HG02759 (cell line): Measurements from ENCODE around the gene KPNA3.
"Not testable (repeated sequence)": the region's sequence is repeated elsewhere in the genome, so short reads cannot be mapped to it uniquely, and the experiment has no call there.

Experiments used
- ATAC-seq: cut with Tn5 transposase; IDR thresholded peaks from one replicate; pipeline ENCODE4 v1.9.1; 2021; ENCODE audit warnings: mild to moderate bottlenecking, moderate library complexity; ENCODE audit not compliant: unreplicated experiment

Gene KPNA3

GRCh38 chr13:49760558-49760957, 31.9 kb downstream of the KPNA3 start:
- peak; percentile 75 for ATAC-seq

- ATAC-seq = no peak
Measured at GRCh38 chr13:49759503-49759902, 33.0 kb downstream of the KPNA3 start.

GRCh38 chr13:49756263-49756662, 36.2 kb downstream of the KPNA3 start:
- no peak for ATAC-seq

GRCh38 chr13:49754146-49754545, 38.3 kb downstream of the KPNA3 start:
- no peak for ATAC-seq

- ATAC-seq = no peak
Measured at GRCh38 chr13:49749848-49750247, 42.6 kb downstream of the KPNA3 start.

- no peak for ATAC-seq
Measured at GRCh38 chr13:49746111-49746510, 46.4 kb downstream of the KPNA3 start.

GRCh38 chr13:49740870-49741269, 51.6 kb downstream of the KPNA3 start:
- no peak for ATAC-seq

- ATAC-seq = no peak
Measured at GRCh38 chr13:49739498-49740187, 52.8 kb downstream of the KPNA3 start.

- ATAC-seq = no peak
Measured at GRCh38 chr13:49733181-49733951, 59.1 kb downstream of the KPNA3 start.

- ATAC-seq = no peak
Measured at GRCh38 chr13:49731766-49732165, 60.7 kb downstream of the KPNA3 start.

GRCh38 chr13:49716615-49717014, 75.9 kb downstream of the KPNA3 start:
- ATAC-seq = no peak

GRCh38 chr13:49714757-49715156, 77.7 kb downstream of the KPNA3 start:
- ATAC-seq = no peak

GRCh38 chr13:49711218-49711863, 81.1 kb downstream of the KPNA3 start:
- ATAC-seq = no peak

GRCh38 chr13:49704264-49704663, 88.2 kb downstream of the KPNA3 start:
- ATAC-seq = not testable (repeated sequence)

GRCh38 chr13:49701491-49701890, 91.0 kb downstream of the KPNA3 start:
- ATAC-seq = no peak

GRCh38 chr13:49697468-49697867, 95.0 kb downstream of the KPNA3 start:
- no peak for ATAC-seq

- ATAC-seq = no peak
Measured at GRCh38 chr13:49694446-49694845, 98.0 kb downstream of the KPNA3 start.

GRCh38 chr13:49693877-49694276, 98.6 kb downstream of the KPNA3 start:
- ATAC-seq = no peak

GRCh38 chr13:49693191-49693733, 99.2 kb downstream of the KPNA3 start:
- ATAC-seq = no peak

- peak; percentile 99 for ATAC-seq
Measured at GRCh38 chr13:49690995-49691784, 101.3 kb downstream of the KPNA3 start, which contains the start of gene EBPL. EBPL (minus strand) TSS chr13:49691486; CDS start chr13:49691424, 62 bp downstream.
